PC-3 (cell line): ENCODE results near the gene RPL36.

ENCODE experiments used
- EZH2 ChIP-seq: fragments of 300-600 bp; sonication (generic); IDR thresholded peaks from one replicate; pipeline ENCODE4 v1.6.1; 2017; ENCODE audit warnings: antibody characterized with exemption, mild to moderate bottlenecking, low read length; ENCODE audit not compliant: unreplicated experiment
- TF ChIP-seq, protein P1 (sequence below): fragments of 300-600 bp; sonication (generic); conservative IDR thresholded peaks from 2 replicates; pipeline ENCODE4 v1.5.1; 2017; ENCODE audit warnings: antibody characterized with exemption, low read depth, mild to moderate bottlenecking, low read length

DNA sequence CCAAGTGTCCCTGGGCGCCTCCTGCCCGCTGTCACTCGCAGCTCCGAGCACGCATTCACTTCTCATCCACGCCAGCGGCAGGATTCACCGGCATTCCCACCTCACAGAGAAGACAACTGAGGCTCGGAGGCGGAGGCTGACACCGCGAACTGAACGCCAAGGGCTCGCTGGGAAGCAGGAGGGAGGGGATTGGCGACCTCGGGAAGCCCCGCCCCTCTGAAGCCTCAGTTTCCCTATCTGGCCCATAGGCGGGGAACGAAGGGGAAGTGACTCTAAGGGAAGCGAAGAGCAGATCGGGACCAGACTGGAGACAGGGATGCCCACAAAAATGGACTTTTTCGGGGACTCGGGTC, 10.0 kb upstream of the RPL36 start:
- TF ChIP-seq, protein P1, sequence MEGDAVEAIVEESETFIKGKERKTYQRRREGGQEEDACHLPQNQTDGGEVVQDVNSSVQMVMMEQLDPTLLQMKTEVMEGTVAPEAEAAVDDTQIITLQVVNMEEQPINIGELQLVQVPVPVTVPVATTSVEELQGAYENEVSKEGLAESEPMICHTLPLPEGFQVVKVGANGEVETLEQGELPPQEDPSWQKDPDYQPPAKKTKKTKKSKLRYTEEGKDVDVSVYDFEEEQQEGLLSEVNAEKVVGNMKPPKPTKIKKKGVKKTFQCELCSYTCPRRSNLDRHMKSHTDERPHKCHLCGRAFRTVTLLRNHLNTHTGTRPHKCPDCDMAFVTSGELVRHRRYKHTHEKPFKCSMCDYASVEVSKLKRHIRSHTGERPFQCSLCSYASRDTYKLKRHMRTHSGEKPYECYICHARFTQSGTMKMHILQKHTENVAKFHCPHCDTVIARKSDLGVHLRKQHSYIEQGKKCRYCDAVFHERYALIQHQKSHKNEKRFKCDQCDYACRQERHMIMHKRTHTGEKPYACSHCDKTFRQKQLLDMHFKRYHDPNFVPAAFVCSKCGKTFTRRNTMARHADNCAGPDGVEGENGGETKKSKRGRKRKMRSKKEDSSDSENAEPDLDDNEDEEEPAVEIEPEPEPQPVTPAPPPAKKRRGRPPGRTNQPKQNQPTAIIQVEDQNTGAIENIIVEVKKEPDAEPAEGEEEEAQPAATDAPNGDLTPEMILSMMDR, result no peak
- no peak for TF ChIP-seq EZH2
